GM19395 (cell line): Measurements from ENCODE around the gene TRIM7.
"Not testable (repeated sequence)": the region's sequence is repeated elsewhere in the genome, so short reads cannot be mapped to it uniquely, and the experiment has no call there.

Source experiments
- ATAC-seq: cut with Tn5 transposase; IDR thresholded peaks from one replicate; pipeline ENCODE4 v1.9.1; 2021; ENCODE audit warnings: mild to moderate bottlenecking, moderate library complexity; ENCODE audit not compliant: unreplicated experiment

TRIM7 gene

DNA sequence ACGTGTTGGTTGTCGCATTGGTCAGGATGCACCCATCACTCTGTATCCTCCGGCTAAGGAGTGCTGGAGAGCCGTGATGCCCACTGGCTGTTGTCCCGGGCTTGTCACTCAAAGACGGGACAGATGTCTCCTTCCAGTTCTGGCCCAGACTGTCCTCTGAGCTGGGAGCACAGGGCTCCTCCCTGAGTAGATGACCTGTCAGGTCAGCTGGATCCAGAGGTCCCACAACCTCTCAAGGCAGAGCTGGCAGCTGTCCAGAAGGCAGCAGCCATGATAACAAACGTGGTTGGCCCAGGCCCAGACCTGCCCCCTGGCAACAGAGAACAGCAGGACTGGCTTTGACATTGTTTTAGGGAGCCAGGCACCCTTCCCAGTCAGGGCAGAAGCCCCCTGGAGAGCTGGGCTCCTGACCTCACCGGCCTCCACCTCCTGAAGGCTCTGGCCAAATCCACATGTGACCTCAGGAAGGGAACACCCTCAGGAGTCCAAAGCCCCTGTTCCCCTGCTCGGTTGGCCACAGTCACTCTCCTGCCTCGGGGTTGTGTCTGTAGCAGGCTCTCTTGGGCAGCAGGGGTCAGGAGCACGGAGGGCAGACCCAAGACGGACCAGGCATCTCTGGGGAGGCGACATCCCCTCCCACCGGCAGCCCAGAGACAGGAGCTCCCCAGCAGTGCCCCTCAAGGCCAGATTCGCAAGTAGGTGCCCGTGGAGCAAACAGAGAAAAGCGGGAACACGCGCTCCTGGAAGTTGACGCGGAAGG, 10.3 kb downstream of the TRIM7 start:
- no peak for ATAC-seq

DNA sequence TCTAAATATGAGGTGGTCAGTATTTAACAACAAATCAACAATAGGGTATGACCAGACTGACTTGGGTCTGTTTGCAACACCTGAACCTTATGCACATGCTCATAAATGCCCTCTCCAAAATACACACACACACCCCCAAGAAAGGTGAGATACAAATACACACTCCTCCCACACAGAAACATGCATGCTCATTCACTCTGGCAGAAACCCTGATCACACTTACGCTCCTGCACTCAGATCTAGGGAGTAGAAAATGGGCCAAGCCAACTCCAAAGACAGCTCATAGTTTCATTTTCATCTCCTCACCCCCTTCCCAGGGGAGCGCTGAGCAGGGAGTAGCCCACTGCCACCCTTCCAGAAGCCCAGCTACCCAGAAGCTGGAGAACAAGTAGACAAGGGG, 11.3 kb downstream of the TRIM7 start:
- no peak for ATAC-seq

DNA sequence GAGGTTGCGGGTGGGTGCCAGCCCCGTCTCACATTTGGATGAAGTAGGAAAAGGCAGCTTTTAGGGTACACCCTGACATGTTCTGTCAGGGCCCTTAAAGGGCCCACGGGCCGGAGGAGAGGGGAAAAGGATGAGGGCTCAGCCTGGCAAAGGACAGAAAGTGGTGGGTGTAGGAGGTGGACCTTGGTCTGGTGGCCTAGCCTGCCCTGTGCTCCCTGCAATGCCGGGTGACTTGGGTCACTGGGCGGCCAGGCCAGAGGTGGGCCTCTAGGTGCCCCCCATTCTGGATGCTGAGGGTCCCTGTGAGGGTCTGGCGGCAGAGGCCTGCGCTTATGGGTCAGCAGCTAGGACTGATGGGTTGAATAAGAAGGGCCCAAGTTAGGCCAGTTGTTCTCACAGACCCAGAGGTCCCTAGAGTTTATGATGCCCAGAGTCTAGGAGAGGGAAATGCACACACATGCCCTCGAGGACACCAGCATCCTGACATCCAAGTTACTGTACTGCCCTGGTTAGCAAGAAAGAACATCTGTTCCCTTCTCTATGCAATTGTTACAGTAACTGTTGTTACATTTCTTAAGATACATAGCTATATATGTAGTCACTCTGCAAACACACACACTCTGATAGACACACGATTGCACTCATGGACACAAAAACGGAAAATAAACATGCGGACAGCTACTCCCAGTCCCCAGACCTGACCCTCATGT, 12.5 kb downstream of the TRIM7 start:
- no peak for ATAC-seq

DNA sequence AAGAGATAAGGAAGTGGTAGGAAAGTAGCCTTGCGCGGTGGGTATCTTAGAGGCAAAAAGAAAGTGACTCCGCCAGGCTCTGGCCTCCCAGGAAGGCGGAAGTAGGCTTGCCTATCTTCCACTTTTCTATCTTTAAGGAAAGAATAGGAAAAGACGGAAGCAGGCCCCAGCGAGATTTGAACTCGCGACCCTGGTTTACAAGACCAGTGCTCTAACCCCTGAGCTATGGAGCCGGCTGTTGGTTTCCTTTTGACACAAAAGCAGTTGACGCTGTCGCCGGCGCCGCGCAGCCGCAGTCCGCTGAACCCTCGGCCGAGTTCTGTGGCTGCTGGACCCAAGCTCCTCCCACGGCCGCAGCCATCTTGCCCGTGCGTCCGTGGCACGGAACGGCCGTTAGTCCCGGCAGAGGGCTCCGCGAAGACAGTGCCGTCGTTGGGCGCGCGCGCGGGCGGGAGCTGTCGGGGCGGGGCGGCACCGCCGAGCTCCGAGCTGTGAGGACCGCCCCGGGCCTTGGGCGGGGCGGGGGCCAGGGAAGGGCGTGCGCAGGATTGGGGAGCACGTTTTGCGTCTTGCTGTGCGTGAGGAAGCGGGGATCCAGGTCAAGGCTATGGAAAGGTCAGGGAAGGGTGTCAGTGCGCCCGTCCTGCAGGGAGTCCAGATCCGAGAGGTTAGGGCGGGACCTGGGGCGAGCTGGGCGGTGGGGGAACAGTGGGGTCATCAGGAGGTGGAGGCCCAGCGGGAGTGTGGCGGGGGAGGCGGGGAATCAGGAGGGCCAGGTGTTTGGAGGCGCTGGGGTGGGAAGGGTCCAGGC, 13.3 kb downstream of the TRIM7 start:
- peak; percentile 59 for ATAC-seq

DNA sequence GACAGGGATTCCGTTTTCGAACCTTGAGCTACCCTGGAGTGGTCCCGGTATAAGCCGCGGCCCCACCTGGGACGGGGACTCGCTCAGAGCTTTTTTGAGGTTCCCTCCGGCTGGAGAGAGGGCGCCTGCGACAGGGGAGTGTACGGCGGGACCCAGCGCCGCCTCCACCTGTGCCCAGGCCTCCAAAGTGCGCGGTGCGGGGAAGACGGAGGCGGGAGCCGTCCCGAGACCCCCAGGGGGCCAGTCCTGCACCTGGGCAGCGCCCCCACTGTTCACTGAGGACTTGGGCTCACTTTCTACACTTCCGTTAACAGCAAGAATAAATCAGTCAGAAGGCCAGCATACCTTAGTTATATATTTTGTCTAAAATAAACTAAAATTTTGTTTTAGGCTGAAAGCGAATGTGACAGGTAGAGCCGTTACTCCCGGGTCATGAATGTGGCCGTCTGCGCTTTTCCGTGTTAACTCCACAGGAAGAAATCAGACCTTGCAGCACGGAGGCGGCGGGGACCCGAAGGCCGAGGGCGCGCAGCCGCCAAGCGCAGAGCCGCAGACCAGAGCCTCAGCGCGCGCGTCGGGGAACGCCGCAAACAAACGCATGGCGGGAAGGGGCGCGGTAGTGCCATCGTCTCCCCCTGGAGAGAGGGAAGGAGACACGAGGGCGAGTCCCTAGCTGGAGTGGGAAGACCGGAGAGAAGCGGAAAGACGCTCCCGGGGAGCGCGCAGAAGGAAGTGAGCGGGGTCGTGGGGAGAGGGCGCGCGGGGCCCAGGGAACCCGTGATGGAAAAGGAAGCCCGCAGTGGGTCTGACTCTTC, 14.1 kb downstream of the TRIM7 start:
- peak; percentile 17 for ATAC-seq

DNA sequence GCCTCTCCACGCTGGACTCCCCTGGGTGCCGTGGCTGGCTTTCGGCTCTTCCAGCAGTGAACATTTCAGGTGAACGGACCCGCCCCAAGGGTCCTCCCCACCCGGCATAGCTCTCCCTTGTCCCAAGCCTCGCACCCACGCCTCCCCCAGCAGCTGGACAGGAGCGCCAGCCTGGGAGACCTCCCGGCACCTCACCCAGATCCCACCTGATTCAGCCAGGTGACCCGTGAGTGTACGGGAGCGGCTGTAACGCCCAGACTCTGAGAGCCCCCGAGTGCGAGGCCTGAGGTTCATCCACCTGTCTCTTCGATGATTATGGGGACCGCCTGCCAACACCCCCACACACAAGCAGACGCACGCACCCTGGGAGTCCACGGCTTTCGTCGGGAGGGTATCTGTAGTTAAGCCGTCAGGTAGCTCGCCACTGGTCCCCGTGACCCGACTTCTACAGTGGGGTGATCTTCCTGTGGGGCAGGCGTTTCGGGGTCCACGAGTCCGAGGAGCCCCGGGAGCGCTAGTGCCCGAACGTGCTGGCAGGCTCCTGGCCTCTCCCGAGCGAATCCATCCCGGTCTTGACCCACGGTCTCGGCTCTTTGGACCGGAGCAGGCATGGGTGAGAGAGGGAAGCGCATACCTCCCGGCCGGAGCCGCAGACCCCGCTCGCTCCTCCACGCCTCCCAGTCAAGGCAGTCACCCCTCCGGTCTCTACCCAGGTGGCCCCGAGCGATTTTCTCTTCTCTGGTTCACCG, 14.9 kb downstream of the TRIM7 start:
- no peak for ATAC-seq

DNA sequence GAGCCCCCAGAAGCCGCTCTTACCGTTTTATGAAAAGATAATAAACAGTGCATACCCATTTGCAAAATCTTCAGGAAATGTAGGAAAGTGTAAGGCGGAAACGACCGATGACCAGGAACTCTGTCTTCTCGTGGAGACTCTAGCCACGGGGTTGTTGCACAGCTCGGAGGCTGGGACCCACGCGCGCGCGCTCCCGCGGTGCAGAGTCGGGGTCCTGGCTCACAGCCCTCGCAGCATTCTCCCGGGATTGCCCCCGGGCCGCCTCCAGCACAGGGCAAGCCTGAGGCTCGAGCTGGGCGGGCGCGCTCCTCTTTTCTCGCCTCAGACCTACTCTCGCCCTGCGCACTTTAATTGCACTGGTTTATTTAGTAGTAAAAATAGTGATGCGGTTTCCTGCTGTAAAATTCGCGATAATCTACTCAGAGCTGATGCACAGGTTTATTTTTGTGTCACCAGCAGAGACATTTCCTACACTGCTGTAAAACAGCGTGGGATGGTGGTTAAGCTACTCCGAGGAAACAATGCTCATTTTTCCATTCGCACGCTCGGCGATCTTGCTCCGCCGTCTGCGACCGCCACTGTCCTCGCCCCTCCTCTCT, 15.5 kb downstream of the TRIM7 start:
- no peak for ATAC-seq

DNA sequence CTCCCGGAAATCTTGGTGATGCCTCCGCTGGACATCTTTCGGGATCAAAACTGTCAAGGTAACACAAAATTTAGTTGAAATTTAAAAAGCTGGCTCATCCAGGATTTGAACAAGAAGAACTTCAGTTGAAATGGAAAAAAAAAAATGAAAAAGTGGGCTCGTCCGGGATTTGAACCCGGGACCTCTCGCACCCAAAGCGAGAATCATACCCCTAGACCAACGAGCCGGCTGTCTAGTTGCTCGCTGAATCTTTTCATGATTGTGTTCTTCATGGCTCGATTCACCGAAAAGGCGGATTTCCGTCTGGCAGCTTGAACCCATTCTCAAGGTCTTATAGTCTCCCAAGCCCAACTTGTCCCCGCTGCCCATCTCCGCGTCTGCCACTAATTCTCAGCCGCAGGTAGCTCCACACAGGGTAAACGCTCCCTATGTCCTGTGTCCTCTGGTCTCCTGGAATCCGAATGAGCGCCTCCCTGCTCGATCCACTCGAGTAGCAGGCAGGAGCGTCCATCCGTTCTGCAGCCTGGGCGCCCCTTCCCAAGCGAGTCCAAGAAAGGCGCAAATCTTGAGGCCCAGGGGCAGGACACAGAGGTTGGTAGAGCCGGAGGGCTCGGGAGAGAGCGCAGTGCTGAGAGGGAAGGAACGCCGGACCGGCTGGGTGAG, 16.2 kb downstream of the TRIM7 start:
- no peak for ATAC-seq

DNA sequence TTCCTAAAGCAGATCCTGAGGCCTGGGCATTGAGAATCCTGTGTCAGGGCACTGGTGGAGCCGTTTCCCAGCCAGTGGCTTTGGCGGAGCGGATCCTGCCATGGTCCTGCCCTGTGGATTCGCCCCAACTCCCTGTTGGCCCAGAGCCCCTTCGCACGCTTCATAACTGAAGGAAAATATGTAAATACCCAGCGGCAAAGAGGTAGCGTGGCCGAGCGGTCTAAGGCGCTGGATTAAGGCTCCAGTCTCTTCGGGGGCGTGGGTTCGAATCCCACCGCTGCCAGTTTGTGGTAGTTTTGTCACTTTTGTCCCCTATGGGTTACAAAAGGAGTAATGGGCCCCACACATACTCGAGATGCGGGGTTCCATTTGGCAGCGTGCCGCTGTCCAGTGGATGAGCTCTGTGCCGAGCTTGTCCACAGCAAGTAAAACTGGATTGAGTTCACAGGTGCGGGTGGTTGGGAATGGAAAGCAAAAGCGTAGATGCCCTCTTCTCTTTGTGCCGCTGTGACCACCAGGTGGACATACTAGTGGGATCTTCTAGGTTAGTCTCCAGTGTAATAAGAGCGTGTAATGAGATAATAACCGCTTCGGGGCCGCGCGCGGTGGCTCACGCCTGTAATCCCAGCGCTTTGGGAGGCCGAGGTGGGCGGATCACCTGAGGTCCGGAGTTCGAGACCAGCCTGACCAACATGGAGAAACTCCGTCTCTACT, 17.3 kb downstream of the TRIM7 start:
- ATAC-seq = no peak

DNA sequence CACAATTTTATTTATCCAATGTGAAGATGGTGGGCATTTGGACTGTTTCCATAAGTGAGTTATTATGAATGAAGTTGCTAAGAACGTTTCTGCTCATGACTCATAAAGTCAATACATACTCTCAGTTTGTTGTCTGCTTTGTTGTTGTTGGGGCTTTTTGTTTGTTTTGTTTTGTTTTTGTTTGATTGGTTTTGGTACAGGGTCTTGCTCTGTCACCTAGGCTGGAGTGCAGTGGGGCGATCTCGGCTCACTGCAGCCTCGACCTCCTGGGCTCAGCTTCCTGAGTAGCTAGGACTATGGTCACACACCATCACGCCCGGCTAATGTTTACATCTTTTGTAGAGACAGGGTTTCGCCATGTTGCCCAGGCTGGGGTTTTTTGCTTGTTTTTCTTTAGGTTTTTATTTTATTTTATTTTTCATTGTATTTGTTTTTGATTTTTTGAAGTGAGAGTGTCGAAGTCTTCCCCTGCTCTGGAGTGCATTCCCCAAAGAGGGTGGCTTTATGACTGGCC, 18.0 kb downstream of the TRIM7 start:
- ATAC-seq = no peak

DNA sequence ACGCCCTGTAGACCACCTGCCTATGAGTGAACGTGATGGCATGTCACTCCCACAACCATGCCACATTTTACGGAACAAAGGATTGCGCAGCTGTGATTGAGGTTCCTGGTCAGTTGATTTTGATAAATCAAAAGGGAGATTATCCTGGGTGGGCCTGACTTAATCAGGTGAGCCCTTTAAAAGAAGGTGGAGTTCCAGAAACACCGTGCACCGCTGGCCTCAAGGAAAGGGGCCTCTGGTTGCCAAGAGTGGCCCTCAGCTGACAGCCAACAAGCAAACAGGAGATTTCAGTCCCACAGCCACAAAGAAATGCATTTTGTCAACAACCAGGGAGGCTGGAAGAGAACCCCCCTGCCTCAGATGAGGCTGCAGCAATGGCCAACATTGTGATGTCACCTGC, 19.0 kb downstream of the TRIM7 start:
- ATAC-seq = no peak

DNA sequence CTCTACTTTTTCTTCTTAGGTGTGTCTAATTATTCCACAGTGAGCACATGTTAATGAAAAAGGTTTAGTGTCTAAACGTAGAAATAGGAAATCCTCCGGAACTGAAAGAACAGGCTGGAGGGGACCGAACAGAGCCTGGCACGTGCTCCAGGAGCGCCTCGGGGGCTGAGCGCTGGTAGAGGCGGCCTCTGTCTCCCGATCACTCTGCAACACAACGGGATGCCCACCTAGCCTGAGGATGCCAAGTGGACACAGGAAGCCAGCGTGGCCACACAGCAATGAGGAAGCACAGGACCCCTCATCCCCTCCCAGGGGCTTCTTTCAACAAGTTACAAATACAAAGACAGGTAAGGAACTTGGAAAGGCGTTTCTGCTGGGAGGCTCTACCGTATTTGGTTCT, 19.4 kb downstream of the TRIM7 start:
- no peak for ATAC-seq

DNA sequence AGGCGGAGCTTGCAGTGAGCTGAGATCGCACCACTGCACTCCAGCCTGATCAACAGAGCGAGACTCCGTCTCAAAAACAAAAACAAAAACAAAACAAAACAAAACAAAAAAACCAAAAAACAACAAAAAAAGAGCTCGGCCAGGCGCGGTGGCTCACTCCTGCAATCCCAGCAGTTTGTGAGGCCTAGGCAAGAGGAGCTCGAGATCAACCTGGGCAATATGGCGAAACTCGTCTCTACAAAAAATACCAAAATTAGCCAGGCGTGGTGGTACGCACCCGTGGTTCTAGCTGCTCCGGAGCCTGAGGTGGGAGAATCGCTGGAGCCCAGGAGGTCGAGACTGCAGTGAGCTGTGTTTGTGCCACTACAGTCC, 20.2 kb downstream of the TRIM7 start:
- no peak for ATAC-seq

DNA sequence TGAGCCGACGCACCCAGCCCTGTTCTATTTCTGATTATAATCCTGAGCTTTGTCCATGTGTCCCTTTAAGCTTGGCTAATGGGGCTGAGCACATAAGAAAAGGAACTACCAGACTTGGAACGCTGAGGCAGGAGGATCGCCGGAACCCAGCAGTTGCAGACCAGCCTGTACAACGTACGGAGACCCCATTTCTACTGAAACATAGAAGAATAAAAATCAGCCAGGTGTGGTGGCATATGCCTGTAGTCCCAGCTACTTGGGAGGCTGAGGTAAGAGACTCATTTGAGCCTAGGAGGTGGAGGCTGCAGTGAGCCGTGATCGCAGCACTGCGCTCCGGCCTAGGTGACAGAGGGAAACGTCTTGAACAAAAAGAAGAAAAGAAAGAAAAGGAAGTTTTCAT, 22.3 kb downstream of the TRIM7 start:
- ATAC-seq = no peak

DNA sequence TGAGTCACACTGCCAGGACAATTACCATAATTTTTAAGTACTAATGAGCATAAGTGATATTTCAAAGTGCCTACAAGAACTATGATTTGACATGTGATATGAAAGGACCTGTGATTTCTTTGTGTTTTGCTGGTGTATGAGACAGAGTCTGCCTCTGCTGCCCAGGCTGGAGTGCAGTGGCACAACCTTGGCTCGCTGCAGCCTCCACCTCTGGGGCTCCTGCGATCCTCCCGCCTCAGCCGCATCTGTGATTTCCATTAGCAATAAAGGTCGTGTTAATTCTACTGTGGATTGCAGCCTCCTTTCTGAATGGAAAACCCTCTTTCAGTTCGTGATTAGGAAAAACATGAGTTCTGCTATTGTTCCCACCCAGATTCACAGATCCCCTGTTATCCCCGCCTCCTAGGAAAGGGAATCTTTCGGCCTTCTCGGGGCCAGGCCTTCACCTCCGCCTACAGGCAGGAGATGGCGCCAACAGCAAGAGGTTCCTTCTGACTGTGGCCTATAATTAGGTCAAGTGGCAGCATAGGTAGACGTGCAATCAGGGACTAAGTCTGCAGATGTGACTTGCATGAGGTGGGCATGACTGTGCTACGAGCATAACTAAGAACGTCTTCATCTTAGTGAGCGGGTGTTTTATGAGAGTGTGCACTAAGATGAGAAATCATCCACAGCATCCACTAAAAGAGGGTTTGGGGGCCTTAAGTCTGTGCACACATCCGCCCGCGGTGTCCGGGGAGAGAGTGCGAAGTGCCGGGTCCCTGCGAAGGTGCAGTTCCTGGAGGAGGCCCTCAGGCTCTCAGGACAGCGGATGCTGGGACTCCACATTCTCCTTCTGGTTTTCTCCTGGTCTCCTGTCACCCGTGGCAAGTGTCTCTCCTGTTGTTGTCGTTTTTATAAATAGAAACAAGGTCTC, 23.1 kb downstream of the TRIM7 start:
- peak; percentile 50 for ATAC-seq

DNA sequence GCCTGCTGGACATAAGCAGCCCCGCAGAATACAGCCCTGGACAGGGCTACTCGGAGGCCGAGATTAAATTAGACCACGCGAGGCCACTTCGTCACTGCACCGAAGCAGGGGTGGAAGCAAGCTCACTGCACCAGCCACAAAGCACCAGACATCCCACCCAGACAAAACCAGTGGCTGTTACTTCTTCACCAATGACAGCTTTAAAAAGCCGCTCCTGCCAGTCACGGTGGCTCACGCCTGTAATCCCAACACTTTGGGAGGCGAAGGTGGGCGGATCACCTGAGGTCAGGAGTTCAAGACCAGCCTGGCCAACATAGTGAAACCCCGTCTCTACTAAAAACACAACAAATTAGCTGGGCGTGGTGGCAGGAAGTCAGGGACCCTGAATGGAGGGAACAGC, 27.4 kb downstream of the TRIM7 start:
- not testable (repeated sequence) for ATAC-seq

DNA sequence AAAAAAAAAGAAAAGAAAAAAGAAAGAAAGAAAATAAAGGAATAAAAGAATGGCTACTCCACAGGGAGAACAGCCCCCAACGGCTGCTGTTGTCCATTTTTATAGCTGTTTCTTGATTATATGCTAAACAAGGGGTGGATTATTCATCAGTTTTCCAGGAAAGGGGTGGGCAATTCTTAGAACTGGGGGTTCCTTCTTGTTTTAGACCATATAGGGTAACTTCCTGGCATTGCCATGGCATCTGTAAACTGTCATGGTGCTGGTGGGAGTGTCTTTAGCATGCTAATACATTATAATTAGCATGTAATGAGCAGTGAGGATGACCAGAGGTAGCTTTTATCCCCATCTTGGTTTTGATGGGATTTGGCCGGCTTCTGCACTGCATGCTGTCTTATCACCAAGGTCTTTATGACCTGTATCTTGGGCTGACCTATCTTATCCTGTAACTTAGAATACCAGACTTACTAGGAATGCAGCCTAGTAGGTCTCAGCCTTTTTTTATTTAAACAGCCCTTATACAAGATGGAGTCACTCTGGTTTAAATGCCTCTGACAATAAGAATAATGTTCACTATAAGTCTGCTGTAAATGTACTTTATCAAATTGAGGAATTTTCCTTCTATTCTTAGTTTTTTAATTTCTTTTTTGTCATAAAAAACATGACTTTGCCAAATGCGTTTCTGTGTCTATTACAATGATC, 28.6 kb downstream of the TRIM7 start:
- ATAC-seq = no peak
